ENCODE measurements around the gene TPO. TPM values are rescaled to one million over a fixed set of nuclear protein-coding genes. Genes with fewer than 3 reads are reported as not detected.

The TPO gene
- total RNA-seq, 1 experiment from 2014 or later, result not detected

GRCh38 chr2:1429895-1430294 lies 16.6 kb downstream of the TPO start:
- Mint-ChIP-seq H3K27ac (peak overlapping the region in 2 of 3 experiments; percentile 44 to 57; a peak in 1 of 7 replicates), H3K9me3 (peaks cover 4 to 15% of the 10 kb centered on the region in 2 experiments; a peak in 4 of 5 replicates), H3K27me3 (ENCODE audit: low read depth) (peaks cover 18% of the 10 kb centered on the region), H3K4me1 (peaks cover 12 to 18% of the 10 kb centered on the region in 2 experiments), H3K36me3 (ENCODE audit: insufficient read depth in 1 of 3, low read depth in 3 of 3) (no peaks in the 10 kb centered on the region), H3K4me3 (no peak overlapping the region)
- no peaks in the 10 kb centered on the region for H3K79me2 ChIP-seq (ENCODE audit: insufficient read depth, low read length)
- no peaks in the 10 kb centered on the region for H3K27me3 ChIP-seq (ENCODE audit: insufficient read depth, low read length)
- H2AK5ac ChIP-seq (ENCODE audit: insufficient read length, low read length), result no peak overlapping the region
- no peaks in the 10 kb centered on the region for H3K79me1 ChIP-seq (ENCODE audit: insufficient read depth, low read depth, low read length, poor library complexity, severe bottlenecking)
- no peak overlapping the region for H3K27ac ChIP-seq (ENCODE audit: insufficient read length, low read depth, low read length)
- no peak overlapping the region for H3K56ac ChIP-seq (ENCODE audit: insufficient read length, low read depth, low read length)
- H3K4me1 ChIP-seq (ENCODE audit: insufficient read depth, low read length), result no peaks in the 10 kb centered on the region
- H3K4ac ChIP-seq (ENCODE audit: low read depth, low read length), result no peak overlapping the region
- WGBS (ENCODE audit: extremely low coverage, insufficient read length, low lambda C conversion rate), result no CpG with 5 or more reads among the region's 2 CpGs
- no peaks in the 10 kb centered on the region for H3K23me2 ChIP-seq (ENCODE audit: insufficient read length, low read depth, low read length, poor library complexity, severe bottlenecking)
- H3K9me3 ChIP-seq (ENCODE audit: control insufficient read depth, low read depth, low read length), result no peaks in the 10 kb centered on the region
- no peak overlapping the region for H2BK5ac ChIP-seq (ENCODE audit: insufficient read length, low read length)
- H4K5ac ChIP-seq (ENCODE audit: insufficient read length, low read depth, low read length), result no peak overlapping the region
- no peak overlapping the region for H4K91ac ChIP-seq (ENCODE audit: insufficient read length, low read depth, low read length)
- H4K20me1 ChIP-seq (ENCODE audit: control insufficient read depth, insufficient read depth, insufficient read length), result no peaks in the 10 kb centered on the region
- no peak overlapping the region for H2AFZ ChIP-seq (ENCODE audit: low read length)
- no peak overlapping the region for H3K9ac ChIP-seq (ENCODE audit: extremely low read depth, insufficient read length, low read length)
- no peak overlapping the region for H4K8ac ChIP-seq (replicated peaks; ENCODE audit: insufficient read length, low read depth, low read length)
- H3K4me2 ChIP-seq (ENCODE audit: insufficient read depth, insufficient read length, low read length), result no peak overlapping the region
- DNase-seq, result no peak
- H2BK20ac ChIP-seq (ENCODE audit: low read depth, low read length, poor library complexity, severe bottlenecking), result no peak overlapping the region
- no peak overlapping the region for H3T11ph ChIP-seq (ENCODE audit: low read length)
- TF ChIP-seq CTCF (conservative IDR thresholded peaks at IDR 0.05), result no peak
- H2BK15ac ChIP-seq (ENCODE audit: low read depth, low read length), result no peak overlapping the region
- no peak overlapping the region for H2BK120ac ChIP-seq (ENCODE audit: low read depth, low read length, poor library complexity, severe bottlenecking)
- no peak overlapping the region for H3K18ac ChIP-seq (ENCODE audit: insufficient read length, low read depth, low read length)
- H3K14ac ChIP-seq (ENCODE audit: insufficient read depth, low read length), result no peak overlapping the region
- no peak overlapping the region for H2BK12ac ChIP-seq (ENCODE audit: insufficient read length, low read depth, low read length)
- no peak overlapping the region for H3K23ac ChIP-seq (ENCODE audit: insufficient read length, low read depth, low read length)

Measured in H9 (cell line).